Measurements from ENCODE around the gene HDDC2.

HDDC2 gene

GRCh38 chr6:125301435-125302391, at the start of gene HDDC2:
Gene HDDC2 (minus strand): TSS chr6:125301967. CDS start chr6:125301932, 35 bp downstream.
- DNase-seq = peak; percentile 74

GRCh38 chr6:125346926-125347563, 45.3 kb upstream of the HDDC2 start:
- no peak for DNase-seq

- DNase-seq = no peak
These were observed 44.6 kb upstream of the HDDC2 start for GRCh38 chr6:125346201-125346925.

GRCh38 chr6:125341460-125341859, 39.7 kb upstream of the HDDC2 start:
- no peak for DNase-seq

GRCh38 chr6:125340991-125341390, 39.2 kb upstream of the HDDC2 start:
- DNase-seq = no peak

GRCh38 chr6:125340175-125340835, 38.5 kb upstream of the HDDC2 start:
- no peak for DNase-seq

- DNase-seq = no peak
These were observed 37.9 kb upstream of the HDDC2 start for GRCh38 chr6:125339653-125340052.

- no peak for DNase-seq
These were observed 36.6 kb upstream of the HDDC2 start for GRCh38 chr6:125338381-125338780.

GRCh38 chr6:125337706-125338105, 35.9 kb upstream of the HDDC2 start:
- no peak for DNase-seq

GRCh38 chr6:125332664-125333063, 30.9 kb upstream of the HDDC2 start:
- no peak for DNase-seq

- DNase-seq = no peak
These were observed 23.8 kb upstream of the HDDC2 start for GRCh38 chr6:125325586-125325985.

GRCh38 chr6:125323376-125323775, 21.6 kb upstream of the HDDC2 start:
- no peak for DNase-seq

- no peak for DNase-seq
These were observed 14.9 kb upstream of the HDDC2 start for GRCh38 chr6:125316621-125317020.

- DNase-seq = no peak
These were observed 13.8 kb upstream of the HDDC2 start for GRCh38 chr6:125315548-125315947.

GRCh38 chr6:125314009-125314581, 12.3 kb upstream of the HDDC2 start:
- DNase-seq = peak; percentile 64

GRCh38 chr6:125312950-125313349, 11.2 kb upstream of the HDDC2 start:
- no peak for DNase-seq

GRCh38 chr6:125312478-125312877, 10.7 kb upstream of the HDDC2 start:
- DNase-seq = no peak

GRCh38 chr6:125310994-125311649, 9.4 kb upstream of the HDDC2 start:
- peak; percentile 73 for DNase-seq

- DNase-seq = no peak
These were observed 6.3 kb upstream of the HDDC2 start for GRCh38 chr6:125307964-125308615.

GRCh38 chr6:125307150-125307838, 5.5 kb upstream of the HDDC2 start:
- peak; percentile 73 for DNase-seq

GRCh38 chr6:125306756-125307149, 5.0 kb upstream of the HDDC2 start:
- DNase-seq = no peak

All from hematopoietic multipotent progenitor cell treated with erythropoietin and hydrocortisone succinate and interleukin-3 and kit ligand, for 8 days (in vitro differentiated cells).